HG03280 (cell line): ENCODE measurements around the gene PLPPR5.

Experiments
- ATAC-seq: cut with Tn5 transposase; IDR thresholded peaks from one replicate; pipeline ENCODE4 v1.9.1; 2021; ENCODE audit warnings: mild to moderate bottlenecking, moderate library complexity; ENCODE audit not compliant: unreplicated experiment

The PLPPR5 gene

DNA sequence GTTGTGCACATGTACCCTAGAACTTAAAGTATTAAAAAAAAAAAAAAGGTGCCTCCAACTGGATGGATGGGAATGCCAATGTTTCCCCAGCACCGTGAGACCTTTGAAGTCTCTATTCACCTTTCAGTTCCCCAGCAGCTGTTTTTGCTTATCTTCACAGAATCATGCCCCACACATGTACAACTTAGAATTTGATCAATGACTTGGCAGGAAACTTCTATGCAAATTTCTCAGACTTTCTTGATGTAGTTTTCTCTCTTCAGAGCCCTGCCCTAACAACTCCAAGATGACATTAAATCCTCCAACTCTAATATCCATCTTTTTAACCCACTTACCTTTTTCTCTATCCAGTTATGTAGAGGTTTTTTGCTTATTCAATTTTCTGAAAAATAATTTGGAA lies 144.3 kb downstream of the PLPPR5 start:
- no peak for ATAC-seq

DNA sequence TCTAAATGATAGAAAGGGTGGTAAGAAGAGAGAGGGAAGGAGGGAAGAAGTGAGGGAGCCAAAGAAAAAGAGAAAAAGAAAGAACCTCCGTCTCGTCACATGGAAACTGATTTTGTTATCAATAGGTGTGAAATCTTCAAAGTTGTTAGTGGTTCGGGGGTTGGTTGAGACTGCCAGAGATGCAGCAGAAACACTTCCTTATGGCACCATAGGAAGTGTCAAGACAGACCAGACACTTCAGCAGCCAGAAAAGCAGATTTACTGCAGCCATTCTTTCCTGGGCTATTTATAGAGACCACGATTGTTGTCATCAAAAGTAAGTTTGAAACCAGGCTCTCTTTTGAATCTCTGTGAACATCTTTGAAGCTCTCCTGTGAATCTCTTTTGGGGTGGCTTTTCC lies 150.5 kb downstream of the PLPPR5 start:
- ATAC-seq, result no peak

DNA sequence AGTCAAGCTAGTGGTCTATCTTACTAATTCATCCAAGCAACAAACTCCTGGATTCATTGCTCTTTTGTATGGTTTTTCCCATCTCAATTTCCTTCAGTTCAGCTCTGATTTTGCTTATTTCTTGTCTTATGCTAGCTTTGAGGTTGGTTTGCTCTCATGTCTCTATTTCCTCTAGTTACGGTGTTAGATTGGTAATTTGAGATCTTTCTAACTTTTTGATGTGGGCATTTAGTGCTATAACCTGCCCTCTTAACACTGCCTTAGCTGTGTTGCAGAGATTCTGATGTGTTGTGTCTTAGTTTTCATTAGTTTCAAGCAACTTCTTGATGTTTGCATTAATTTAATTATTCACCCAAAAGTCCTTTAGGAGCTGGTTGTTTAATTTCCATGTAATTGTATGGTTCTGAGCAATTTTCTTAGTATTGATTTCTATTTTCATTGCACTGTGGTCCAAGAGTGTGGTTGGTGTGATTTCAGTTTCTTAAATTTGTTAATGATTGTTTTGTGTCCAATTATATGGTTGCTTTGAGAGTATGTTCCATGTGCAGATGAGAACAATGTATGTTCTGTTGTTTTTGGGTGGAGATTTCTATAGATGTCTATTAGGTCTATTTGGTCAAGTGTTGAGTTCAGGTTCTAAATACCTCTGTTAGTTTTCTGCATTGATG lies 154.6 kb downstream of the PLPPR5 start:
- ATAC-seq, result no peak

DNA sequence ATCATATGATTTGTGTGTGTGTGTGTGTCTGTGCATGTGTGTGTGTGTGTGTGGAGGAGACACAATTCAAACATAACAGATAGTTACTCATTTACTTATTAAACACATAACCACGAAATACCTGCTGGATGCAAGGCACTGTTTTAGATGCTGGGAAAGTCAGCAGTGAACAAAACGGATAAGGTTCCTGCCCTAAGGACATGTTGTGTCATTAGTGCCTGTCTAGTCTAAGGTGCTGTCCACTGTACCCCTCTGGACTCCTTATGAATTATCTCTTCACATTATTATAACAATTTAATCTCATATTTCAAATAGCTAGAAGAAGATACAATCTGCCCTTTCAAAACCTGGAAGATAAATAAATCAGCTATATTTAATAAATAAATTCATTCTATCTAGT lies 162.4 kb downstream of the PLPPR5 start:
- no peak for ATAC-seq
